LNCaP clone FGC (cell line): ENCODE data around the gene TRABD2A.
A peak's percentile ranks its signal among the peaks of the same experiment; 100 is the strongest.

Source experiments
- DNase-seq: peaks from one replicate; pipeline ENCODE4 v3.0.0-alpha.2; 2011; ENCODE audit warnings: low read depth
- H3K4me3 ChIP-seq: 2 replicates; pipeline ENCODE4 v1.5.1; 2011; ENCODE audit warnings: mild to moderate bottlenecking, low read depth, low read length, control low read depth
- CTCF ChIP-seq: IDR thresholded peaks from 2 replicates; pipeline ENCODE4 v1.5.1; 2012; ENCODE audit warnings: mild to moderate bottlenecking; ENCODE audit not compliant: control insufficient read depth, insufficient read depth; ENCODE audit errors: extremely low read depth

The TRABD2A gene

DNA sequence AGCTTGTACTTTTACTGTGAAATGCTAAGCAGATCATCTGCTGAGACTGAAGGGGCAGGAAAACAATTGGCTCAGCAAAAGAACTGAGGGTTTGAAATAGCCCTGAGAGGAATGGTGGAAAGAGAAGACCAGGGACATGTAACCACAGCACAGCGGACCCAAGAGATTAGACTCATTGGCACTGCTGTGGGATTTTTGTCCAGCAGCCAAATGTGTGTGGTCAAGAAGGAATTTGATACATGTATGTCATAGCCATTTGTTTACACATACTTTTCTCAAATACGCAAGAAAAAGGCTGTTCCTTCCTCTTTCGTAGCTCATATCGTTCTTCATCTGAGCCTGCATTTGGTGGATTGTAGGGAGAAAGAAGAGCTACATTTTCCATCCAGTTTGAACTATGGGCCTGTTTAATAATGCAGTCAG, 73.8 kb downstream of the TRABD2A start:
- no peak for TF ChIP-seq CTCF
- H3K4me3 ChIP-seq, result no peak overlapping the region
- no peak for DNase-seq

- TF ChIP-seq CTCF, result no peak
- H3K4me3 ChIP-seq, result no peak overlapping the region
- no peak for DNase-seq
Measured at GRCh38 chr2:84805250-84805958, 75.5 kb downstream of the TRABD2A start.

DNA sequence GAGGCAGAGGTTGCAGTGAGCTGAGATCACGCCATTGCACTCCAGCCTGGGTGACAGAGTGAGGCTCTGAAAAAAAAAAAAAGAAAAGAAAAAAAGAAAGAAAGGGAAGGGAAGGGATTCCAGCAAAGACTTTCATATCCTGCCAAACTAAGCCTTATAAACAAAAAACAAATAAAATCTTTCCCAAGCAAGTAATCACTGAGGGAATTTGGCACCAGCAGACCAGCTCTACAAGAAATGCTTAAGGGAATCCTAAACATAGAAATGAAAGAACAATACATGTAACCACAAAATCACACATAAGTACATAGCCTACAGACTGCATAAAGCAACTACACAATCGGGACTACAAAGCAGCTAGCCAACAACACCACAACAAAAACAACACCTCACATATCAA, 79.1 kb downstream of the TRABD2A start:
- no peak overlapping the region for H3K4me3 ChIP-seq
- TF ChIP-seq CTCF, result no peak
- DNase-seq, result peak; percentile 50

- DNase-seq, result no peak
- H3K4me3 ChIP-seq, result no peak overlapping the region
- TF ChIP-seq CTCF, result no peak
Measured at GRCh38 chr2:84800194-84800805, 80.6 kb downstream of the TRABD2A start.

GRCh38 chr2:84799772-84800171, 81.1 kb downstream of the TRABD2A start:
- no peak for TF ChIP-seq CTCF
- H3K4me3 ChIP-seq, result no peak overlapping the region
- DNase-seq, result no peak

GRCh38 chr2:84797271-84797670, 83.6 kb downstream of the TRABD2A start:
- TF ChIP-seq CTCF, result no peak
- no peak for DNase-seq
- no peak overlapping the region for H3K4me3 ChIP-seq

DNA sequence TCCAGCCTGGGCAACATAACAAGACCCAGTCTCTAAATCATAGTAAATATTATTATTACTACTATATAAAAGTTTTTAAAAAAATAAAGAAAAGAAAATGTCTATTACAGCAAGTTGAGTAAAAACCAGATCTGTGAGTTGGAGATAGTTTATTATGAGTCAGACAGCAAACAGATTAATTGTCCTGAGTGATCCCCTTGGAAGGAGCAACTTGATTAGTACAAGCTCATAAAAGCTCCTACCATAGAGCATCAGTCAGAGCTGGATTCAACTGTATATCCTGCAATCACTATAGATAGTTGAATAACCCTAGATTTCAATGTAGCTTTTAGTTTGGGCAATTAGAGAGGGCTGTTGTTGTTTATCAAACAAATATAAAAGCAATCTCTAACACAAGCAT, 84.1 kb downstream of the TRABD2A start:
- TF ChIP-seq CTCF, result no peak

More for the DNA sequence above, 84.1 kb downstream of the TRABD2A start:
- no peak for DNase-seq
- H3K4me3 ChIP-seq, result no peak overlapping the region
